HL-60/S4 treated with phorbol 12-myristate 13-acetate at 8.2 ng/mL for 4 days and 3 days (cell line): ENCODE measurements around the gene CCND2.
"Not testable (repeated sequence)": the region's sequence is repeated elsewhere in the genome, so short reads cannot be mapped to it uniquely, and the experiment has no call there.

ENCODE experiments used
- in situ Hi-C: fragments of 300-500 bp; cut with MboI; formaldehyde crosslinking; loops from 2 replicates; pipeline ENCODE4 v1.15.0; 2022; ENCODE audit warnings: low sequenced_read_pairs

The CCND2 gene

DNA sequence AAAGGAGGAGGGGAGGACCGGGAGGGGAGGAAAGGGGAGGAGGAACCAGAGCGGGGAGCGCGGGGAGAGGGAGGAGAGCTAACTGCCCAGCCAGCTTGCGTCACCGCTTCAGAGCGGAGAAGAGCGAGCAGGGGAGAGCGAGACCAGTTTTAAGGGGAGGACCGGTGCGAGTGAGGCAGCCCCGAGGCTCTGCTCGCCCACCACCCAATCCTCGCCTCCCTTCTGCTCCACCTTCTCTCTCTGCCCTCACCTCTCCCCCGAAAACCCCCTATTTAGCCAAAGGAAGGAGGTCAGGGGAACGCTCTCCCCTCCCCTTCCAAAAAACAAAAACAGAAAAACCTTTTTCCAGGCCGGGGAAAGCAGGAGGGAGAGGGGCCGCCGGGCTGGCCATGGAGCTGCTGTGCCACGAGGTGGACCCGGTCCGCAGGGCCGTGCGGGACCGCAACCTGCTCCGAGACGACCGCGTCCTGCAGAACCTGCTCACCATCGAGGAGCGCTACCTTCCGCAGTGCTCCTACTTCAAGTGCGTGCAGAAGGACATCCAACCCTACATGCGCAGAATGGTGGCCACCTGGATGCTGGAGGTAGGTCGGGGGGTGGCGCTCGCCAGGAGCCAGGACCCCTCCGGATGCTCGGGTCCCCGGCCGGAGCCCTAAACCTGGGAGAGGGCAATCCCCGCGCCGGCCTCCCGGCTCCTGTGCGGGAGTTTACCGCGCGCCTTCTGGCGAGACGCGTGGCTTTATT lies at the start of gene CCND2:
TSS of gene CCND2 (plus strand) at position 111 of the 744 bp plus-strand sequence. CDS start at position 390, 279 bp downstream.
- in situ Hi-C loops: loop anchor here (10.0 kb wide), 1 partner anchor 159 kb away; no protein-coding TSS in a partner anchor

- in situ Hi-C loops: no loop called here
Measured at GRCh38 chr12:4224206-4224889, 49.2 kb upstream of the CCND2 start.

- in situ Hi-C loops: no loop called here
Measured at GRCh38 chr12:4225571-4225970, 48.0 kb upstream of the CCND2 start.

GRCh38 chr12:4227046-4227445 lies 46.5 kb upstream of the CCND2 start:
- in situ Hi-C loops: no loop called here

DNA sequence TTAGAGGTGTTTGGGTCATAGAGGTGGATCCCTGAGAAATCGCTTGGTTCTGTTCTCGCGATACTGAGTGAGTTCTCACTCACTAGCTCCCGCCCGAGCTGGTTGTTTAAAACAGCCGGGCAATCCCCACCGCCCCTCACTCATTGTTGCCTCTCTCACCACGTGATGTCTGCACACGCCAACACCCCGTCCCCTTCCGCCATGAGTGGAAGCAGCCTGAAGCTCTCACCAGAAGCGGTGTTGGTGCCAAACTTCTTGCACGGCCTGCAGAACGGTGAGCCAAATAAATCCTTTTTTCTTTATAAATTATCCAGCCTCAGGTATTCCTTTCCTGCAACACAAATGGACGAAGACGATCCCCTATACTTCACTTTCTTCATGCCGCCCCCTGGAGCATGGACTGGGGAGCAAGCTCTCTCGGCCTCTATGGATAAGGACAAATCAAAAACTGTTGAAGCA lies 45.4 kb upstream of the CCND2 start:
- in situ Hi-C loops: no loop called here

DNA sequence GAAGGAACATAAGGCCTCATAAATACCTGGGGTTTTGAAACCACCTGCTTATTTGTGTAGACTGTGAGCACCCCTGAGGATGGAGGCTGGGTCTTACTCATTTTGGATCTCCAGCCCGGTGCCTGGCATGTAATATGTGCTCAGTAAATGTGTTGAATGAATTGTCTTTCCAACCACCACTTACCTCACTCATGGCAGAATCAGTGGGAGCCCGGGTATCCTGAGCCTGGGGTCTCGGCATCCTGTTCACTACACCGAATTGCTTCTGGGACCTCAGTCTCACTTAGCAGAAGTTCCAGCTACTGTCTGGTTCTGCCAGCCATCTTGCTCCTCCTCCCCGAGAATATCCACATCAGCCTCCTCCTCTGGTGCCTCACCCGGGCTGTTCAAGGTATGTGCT lies 43.0 kb upstream of the CCND2 start:
- in situ Hi-C loops: no loop called here

- in situ Hi-C loops: no loop called here
Measured at GRCh38 chr12:4238577-4238976, 35.0 kb upstream of the CCND2 start.

DNA sequence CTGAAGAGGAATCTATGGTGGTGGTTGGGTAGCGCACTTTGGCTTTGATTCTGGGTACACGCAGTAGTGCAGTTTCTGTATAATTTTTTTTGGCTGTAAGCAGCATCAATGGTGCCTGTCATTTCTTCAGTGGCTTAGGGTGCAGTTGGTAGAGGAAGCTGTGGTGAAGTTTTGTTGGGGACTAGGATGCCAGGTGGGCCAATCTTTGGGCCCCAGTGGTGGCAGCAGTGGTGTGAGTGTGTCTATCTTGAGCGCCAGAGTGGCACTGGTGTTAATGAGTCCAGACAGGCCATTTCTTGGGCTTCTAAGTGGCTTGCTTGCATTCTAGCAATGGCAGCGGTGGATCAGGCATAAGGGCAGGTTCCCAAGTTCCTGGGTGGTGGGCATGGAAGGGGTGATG lies 33.8 kb upstream of the CCND2 start:
- in situ Hi-C loops: no loop called here

DNA sequence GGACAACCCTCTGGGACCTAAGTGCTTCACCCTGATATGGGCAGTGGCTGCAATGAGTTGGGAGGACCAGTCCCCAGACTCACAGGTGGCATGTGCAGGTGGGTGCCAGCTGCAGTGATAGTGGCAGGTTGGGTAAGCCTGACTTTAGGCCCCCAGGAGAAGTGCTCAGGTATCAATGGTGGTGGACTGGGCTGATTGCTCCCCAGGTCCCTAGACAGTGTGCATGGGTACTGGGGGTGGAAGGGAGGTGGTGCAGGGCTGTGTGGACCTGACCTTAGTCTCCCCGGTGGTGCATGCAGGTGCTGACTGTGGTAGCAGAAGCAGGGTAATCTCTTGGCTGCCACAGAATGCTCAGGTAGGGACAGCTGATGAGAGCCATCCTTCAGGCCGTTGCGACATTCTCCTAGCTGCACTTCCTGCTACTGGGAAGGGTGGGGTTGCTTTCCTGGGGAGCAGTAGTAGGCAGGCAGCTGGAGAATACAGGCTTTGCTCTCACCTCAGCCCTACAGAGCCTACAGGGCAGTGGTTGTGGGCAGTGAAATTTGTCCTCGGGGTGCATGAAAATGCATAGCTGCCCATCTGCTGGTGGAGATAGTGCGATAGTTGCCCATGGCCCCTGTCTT lies 33.3 kb upstream of the CCND2 start:
- in situ Hi-C loops: no loop called here

- in situ Hi-C loops: no loop called here
Measured at GRCh38 chr12:4240981-4241380, 32.6 kb upstream of the CCND2 start.

DNA sequence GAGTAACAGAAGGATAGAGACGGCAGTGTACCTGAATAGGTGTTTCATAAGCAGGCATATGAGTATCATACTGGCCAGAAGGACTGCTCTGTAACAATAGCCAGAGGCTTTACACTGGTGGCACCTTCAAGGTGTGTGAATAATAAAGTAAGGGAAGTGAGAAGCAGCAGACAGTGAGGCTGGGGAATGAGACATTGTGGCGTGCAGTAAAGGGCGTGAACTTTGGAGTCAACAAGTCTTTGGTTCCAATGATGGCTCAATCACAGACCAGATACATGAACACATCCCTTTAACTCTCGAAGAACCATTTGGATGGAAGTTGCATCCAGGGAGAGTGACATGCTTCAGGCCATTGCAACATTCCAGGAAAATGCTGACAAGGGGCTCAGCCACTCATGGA lies 32.0 kb upstream of the CCND2 start:
- in situ Hi-C loops: no loop called here

DNA sequence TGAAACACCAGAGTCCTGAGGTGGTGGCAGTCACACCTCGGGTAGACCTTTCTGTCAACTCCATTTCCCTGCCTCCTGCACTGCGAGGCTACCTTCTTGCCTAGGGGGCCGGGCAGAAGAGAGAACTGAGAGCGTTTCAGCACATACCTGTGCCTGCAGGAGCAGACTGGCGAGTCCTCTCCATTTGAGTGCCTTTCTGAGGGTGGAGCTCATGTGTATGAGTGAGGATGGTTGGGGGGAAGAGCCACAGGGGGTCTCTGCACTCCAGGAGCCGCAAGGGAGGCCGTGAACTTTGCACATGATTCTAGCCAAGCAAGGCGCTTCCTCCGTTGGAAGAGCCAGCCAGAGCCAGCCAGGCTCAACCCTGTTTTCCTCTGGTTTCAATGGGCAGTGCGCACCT lies 31.0 kb upstream of the CCND2 start:
- in situ Hi-C loops: no loop called here

GRCh38 chr12:4243091-4243490 lies 30.5 kb upstream of the CCND2 start:
- in situ Hi-C loops: no loop called here

- in situ Hi-C loops: not testable (repeated sequence)
Measured at GRCh38 chr12:4243491-4244100, 30.0 kb upstream of the CCND2 start.

DNA sequence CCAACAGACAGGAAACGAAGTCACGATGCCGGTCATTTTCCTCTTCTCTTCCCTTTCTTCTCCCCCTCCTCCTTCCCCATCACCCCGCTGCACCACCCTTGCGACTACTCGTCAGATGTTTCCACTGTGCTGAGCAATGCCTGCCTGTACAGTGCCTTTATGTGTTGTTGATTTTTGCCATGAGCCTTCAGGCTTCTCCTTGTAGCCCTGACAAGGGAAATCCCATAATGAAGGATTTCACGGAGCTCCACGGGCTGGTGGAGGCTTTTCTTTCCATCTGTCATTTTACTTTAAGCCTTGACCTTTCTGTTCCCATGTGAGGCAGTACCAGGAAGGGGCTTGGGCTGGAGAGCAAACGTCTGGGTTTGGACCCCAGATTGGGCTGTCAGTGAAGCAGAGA lies 28.7 kb upstream of the CCND2 start:
- in situ Hi-C loops: no loop called here

- in situ Hi-C loops: no loop called here
Measured at GRCh38 chr12:4245446-4245845, 28.1 kb upstream of the CCND2 start.

DNA sequence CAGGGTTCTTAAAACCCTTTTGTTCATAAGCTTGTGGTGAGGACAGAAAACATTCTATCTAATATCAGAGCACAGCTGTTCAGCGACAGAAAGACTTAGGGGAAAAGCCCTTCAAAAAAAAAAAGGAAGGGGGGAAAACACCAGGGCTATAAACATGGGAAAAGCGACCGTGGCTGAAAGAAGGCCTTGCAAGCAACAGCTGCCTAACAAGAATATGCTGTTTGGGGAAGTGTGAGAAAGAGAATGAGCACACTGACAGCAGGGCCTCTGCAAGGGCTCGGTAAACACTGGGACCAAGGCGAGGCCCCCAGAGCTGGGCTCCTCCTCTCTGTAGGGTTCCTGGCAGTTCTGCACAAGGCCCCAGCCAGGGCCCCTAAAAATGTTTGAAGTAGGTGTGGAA lies 27.4 kb upstream of the CCND2 start:
- in situ Hi-C loops: no loop called here

DNA sequence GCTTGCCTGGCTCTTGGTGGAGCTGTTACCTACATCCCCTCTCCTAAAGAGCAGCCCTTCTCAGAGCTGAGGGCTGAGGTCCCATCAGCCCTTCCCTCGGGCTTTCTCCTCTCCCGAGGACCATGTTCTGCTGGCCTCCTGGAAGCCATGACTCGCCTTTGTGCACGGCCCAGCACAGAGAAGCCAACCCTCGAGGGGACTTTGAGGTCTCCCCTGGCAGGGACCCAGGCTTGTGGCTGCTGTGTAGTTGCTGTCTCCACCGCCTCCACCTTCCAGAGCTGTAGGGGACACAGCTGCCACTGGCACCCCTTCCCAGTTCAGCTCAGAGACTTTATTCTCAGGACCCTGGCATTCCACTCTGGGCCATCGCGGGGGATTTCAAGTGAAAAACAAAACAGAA lies 22.9 kb upstream of the CCND2 start:
- in situ Hi-C loops: no loop called here

GRCh38 chr12:4251216-4251891 lies 22.2 kb upstream of the CCND2 start:
- in situ Hi-C loops: no loop called here

DNA sequence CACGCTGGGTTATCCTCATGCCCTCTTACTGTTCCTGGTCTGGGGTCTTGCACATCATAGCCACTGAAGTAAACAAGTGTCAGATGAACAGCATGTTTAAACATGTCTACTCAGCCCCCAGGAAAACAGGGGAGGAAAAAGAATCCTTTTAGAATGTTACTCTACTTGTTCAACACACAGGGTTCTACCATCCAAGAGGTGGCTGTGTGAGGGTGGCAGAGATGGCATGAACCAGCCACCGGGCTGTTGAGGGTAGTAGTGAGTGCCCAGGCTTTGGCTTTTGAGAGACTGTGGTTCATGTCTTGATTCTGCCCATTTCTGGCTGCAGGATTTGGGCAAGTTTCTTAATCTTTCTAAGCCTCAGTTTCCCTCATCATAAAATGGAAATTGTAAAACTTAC lies 21.6 kb upstream of the CCND2 start:
- in situ Hi-C loops: no loop called here

- in situ Hi-C loops: no loop called here
Measured at GRCh38 chr12:4252601-4253000, 21.0 kb upstream of the CCND2 start.
